GM12801 (cell line): ENCODE results near the gene MARCHF2.

Experiments used
- TF ChIP-seq, protein P1 (sequence below): IDR thresholded peaks from one replicate; pipeline ENCODE4 v1.5.1; 2011; ENCODE audit warnings: control low read depth; ENCODE audit not compliant: insufficient read length; ENCODE audit errors: extremely low read depth

The MARCHF2 gene

DNA sequence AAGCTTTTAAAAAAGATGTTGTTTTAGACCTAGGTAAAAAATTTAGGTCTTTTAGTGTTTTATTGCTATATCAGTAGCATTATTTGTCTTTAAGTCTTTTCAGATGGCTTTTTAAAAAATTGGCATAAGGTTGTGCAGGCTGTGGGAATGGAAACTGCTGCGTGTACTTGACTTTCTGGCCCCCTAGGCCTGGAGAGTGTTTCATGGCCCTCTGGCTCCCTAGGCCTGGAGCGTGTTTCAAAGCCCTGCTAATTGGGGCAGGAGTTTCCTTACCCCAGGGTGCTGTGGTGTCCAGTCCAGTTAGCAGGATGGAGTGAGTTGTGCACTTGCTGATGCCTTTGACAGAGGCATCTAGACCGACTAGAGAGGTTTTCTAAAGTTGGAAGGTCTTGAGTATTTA is 65.5 kb downstream of the MARCHF2 start:
- TF ChIP-seq, protein P1, sequence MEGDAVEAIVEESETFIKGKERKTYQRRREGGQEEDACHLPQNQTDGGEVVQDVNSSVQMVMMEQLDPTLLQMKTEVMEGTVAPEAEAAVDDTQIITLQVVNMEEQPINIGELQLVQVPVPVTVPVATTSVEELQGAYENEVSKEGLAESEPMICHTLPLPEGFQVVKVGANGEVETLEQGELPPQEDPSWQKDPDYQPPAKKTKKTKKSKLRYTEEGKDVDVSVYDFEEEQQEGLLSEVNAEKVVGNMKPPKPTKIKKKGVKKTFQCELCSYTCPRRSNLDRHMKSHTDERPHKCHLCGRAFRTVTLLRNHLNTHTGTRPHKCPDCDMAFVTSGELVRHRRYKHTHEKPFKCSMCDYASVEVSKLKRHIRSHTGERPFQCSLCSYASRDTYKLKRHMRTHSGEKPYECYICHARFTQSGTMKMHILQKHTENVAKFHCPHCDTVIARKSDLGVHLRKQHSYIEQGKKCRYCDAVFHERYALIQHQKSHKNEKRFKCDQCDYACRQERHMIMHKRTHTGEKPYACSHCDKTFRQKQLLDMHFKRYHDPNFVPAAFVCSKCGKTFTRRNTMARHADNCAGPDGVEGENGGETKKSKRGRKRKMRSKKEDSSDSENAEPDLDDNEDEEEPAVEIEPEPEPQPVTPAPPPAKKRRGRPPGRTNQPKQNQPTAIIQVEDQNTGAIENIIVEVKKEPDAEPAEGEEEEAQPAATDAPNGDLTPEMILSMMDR, result no peak

DNA sequence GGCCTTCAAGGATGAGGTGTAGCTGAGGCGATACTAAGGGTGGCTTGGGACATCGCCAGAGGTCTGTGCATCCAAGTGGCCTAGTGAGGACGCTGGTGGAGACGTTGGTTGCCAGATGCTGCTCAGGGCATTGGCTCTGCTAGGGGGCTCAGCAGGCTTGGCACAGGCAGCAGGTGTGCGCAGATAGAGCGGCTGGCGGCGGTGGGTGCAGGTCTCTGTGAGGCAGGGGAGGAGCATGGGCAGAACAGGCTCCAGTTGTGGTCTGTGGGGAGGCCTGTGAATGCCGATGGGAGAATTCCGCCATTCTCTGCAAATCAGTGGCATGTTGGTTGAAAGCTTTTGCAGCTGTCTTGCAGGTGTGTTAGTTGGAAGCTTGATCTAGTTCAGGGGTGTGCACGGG is 68.1 kb downstream of the MARCHF2 start:
- TF ChIP-seq, protein P1, result no peak

DNA sequence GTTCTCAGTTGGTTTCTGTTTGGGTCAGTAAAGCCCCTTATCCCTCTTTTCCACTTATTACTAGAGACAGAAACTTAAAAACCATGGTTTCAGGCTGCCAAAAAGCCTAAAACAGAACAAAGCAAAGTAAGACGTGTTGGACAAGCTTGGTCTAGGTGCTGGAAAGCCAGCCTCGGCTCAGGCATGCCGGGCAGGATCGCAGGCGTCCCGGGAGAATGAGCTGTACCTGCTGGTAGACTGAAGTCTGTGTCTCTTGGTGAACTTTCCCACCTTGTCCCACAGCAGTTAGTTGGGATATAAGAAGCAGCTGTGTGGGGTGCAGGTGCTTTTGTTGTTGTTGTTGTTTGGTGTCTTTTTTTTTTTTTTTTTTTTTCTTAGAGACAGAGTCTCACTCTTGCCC is 68.5 kb downstream of the MARCHF2 start:
- TF ChIP-seq, protein P1, result no peak

DNA sequence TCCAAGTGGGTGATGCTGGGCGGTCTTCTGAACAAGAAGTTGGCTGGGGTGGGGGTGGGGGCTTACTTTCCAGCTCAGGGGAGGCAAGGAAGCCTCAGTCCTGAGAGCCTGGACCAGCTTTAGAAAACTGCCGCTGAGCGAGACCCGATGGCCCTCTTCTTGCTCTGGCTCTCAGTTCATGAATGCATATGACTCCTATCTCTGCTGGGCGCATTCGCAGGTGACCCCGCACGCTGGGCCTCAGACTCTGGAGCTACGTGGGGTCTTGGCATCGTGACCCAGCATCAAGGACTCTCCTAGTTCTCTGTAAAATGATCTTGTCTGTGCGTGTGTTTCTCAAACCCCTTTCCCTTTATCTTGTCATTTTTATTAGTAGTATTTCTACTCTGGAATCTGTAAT is 69.6 kb downstream of the MARCHF2 start:
- TF ChIP-seq, protein P1, result no peak

DNA sequence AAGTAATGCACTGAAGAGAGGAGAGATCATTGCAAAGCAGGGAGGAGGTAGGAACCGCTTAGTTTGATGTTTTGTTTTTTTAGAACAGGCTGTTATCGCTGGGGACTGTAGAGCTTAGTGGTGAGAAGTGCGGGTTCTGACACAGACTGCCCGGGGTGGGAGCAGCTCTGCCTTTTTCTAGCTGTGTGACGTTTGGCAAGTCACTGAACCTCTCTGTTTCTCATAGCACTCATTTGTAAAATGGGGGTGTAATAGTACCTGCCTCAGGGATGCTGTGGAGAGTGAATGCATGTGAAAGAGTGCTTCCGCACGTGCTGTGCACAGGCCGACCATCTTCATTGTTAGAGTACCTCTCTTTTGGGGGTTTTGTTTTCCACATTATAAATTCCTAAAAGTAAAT is 70.1 kb downstream of the MARCHF2 start:
- TF ChIP-seq, protein P1, result no peak

DNA sequence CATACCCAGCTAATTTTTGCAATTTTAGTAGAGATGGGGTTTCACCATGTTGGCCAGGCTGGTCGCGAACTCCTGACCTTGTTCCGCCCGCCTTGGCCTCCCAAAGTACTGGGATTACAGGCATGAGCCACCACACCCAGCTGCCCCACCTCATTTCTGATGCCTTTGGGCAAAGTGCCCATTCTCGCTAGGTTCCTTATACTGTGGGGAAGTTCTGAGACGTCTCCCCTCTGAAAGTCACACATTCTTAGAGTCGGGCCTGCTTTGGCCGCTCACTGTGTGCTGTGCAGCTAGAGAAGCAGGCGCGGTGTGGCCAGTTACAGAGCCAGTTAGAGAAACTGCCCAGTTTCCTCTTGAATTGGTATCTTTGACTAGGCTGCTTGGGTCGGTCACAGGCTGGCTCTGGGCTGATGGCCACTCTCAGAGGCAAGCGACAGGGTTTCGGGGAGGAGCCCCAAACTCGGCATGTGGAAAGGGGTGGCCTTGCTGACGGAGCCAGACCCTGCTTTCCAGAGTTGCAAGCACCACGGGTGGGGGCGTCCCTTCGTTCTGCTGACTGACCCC is 71.3 kb downstream of the MARCHF2 start:
- TF ChIP-seq, protein P1, result no peak

DNA sequence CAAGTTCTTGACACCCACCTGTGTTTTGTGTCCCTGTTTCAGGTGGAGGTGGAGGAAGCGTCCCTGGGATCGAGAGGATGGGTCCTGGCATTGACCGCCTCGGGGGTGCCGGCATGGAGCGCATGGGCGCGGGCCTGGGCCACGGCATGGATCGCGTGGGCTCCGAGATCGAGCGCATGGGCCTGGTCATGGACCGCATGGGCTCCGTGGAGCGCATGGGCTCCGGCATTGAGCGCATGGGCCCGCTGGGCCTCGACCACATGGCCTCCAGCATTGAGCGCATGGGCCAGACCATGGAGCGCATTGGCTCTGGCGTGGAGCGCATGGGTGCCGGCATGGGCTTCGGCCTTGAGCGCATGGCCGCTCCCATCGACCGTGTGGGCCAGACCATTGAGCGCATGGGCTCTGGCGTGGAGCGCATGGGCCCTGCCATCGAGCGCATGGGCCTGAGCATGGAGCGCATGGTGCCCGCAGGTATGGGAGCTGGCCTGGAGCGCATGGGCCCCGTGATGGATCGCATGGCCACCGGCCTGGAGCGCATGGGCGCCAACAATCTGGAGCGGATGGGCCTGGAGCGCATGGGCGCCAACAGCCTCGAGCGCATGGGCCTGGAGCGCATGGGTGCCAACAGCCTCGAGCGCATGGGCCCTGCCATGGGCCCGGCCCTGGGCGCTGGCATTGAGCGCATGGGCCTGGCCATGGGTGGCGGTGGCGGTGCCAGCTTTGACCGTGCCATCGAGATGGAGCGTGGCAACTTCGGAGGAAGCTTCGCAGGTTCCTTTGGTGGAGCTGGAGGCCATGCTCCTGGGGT is 72.7 kb downstream of the MARCHF2 start:
- TF ChIP-seq, protein P1, result no peak
